BJ (cell line): ENCODE data around the gene ATP10D. TPM values are rescaled to one million over a fixed set of nuclear protein-coding genes. Genes with fewer than 3 reads are reported as not detected.

Experiments used
- CTCF ChIA-PET: fragments of 350-600 bp; formaldehyde crosslinking; extraction: SDS; loops from one replicate; lab custom pipeline; 2021; ENCODE audit warnings: antibody characterized with exemption, inconsistent platforms; lab: Yijun Ruan, JAX
- POLR2A ChIA-PET: fragments of 300-600 bp; sonication (Branson Sonifier 250); formaldehyde crosslinking; extraction: SDS; loops from one replicate; lab custom pipeline; 2021; ENCODE audit warnings: antibody characterized with exemption; lab: Charles Lee
- DNase-seq: peaks from one replicate; pipeline ENCODE4 v3.0.0-alpha.2; 2011; ENCODE audit warnings: low read depth
- H3K27me3 ChIP-seq: 2 replicates; pipeline ENCODE4 v1.6.0; 2011; ENCODE audit warnings: low read length; ENCODE audit not compliant: control insufficient read depth, insufficient read depth
- H3K36me3 ChIP-seq: 2 replicates; pipeline ENCODE4 v1.5.1; 2011; ENCODE audit warnings: low read length; ENCODE audit not compliant: control insufficient read depth, insufficient read depth
- H3K4me3 ChIP-seq: 2 replicates; pipeline ENCODE4 v1.5.1; 2011; ENCODE audit warnings: low read depth, mild to moderate bottlenecking, control low read depth, low read length
- CTCF ChIP-seq: IDR thresholded peaks from 2 replicates; pipeline ENCODE4 v1.5.1; 2011; ENCODE audit warnings: low read depth, mild to moderate bottlenecking, control low read depth, inconsistent platforms, low read length, moderate library complexity; ENCODE audit not compliant: insufficient read depth
- polyA plus RNA-seq: library from polyadenylated mRNA; depleted of rRNA; stranded (reverse); fragments of >200 nt; gene quantifications from 2 replicates; pipeline ENCODE4 v1.2.3, GENCODE V29; 2011

The ATP10D gene
- polyA plus RNA-seq, 1 experiment, result 65.5 TPM

DNA sequence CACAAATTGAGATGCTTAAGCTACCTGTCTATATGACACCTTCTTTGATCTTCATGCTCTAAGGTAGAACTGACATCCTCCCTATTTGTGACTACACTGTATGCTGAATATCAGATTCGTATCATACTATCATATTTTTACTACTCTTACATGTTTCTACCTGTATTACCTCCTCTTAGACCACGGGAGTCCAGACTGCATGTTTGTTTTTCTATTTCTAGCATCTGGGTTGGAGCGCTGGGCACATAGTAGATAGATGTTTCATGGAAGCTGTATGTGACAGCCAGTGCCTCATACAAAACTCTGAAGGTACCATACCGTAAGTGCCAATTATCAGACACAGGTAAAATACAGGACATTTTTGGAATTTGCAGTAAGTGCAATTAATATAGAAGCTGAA is 47.6 kb downstream of the ATP10D start:
- CTCF ChIA-PET, result interaction anchor here (0.8 kb wide), 1 partner anchor 69 kb away, joined by 3 read pairs; the partner anchor contains the start of gene COMMD8
- no peak for DNase-seq
- Histone ChIP-seq H3K27me3 (no peaks in the 10 kb centered on the region), H3K36me3 (peaks cover 2% of the 10 kb centered on the region; the same call in 1 of the 2 replicates), H3K4me3 (no peak overlapping the region)
- POLR2A ChIA-PET, result no interaction called here
- TF ChIP-seq CTCF, result no peak

DNA sequence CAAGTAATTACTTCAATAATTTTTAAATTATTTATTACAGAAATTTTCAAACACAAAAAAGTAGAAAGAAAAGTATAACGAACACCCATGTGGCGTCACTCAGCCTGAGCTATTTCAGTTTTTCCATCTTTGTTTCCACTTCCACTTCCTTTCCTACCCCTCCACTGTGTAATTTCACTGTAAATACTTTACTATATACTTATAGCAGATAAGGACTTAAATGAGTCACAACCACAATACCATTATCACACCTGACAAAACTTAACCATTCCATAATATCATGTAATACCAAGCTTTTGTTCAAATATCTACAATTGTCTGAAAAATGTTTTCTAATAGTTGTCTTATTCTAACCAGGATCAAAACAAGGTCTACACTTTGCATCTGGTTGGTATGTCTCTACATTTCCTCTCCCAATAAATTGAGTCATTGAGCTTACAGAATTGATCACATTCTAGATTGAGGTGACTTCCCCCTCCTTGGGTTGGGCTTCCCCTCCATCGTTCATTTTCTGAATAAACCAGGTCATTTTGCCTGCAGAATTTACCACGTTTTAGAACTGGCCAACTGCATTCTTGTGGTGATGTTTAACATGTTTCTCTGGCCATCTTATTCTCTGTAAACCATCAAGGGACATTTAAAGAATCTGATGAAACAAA is 48.7 kb downstream of the ATP10D start:
- ChIA-PET CTCF (no interaction called here), POLR2A (no interaction called here)
- peaks cover 2% of the 10 kb centered on the region; the same call in 1 of the 2 replicates for H3K36me3 ChIP-seq
- H3K4me3 ChIP-seq, result no peak overlapping the region
- DNase-seq, result no peak
- TF ChIP-seq CTCF, result no peak
- no peaks in the 10 kb centered on the region for H3K27me3 ChIP-seq

DNA sequence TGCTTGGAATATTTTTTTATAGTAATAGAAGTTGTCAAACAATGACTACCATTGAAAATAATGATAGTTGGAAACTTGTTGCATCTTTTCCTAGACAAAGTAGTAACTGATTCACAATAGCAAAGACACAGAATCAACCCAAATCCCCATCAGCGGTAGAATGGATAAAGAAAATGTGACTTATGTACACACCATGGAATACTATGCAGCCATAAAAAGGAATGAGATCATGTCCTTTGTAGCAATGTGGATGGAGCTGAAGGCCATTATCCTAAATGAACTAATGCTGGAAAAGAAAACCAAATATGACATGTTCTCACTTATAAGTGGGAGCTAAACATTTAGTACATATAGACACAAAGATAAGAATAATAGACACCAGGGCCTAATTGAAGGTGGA is 49.7 kb downstream of the ATP10D start:
- TF ChIP-seq CTCF, result no peak
- no peak for DNase-seq
- Histone ChIP-seq H3K36me3 (peaks cover 2% of the 10 kb centered on the region; the same call in 1 of the 2 replicates), H3K27me3 (no peaks in the 10 kb centered on the region), H3K4me3 (no peak overlapping the region)
- POLR2A ChIA-PET, result no interaction called here
- CTCF ChIA-PET, result no interaction called here

DNA sequence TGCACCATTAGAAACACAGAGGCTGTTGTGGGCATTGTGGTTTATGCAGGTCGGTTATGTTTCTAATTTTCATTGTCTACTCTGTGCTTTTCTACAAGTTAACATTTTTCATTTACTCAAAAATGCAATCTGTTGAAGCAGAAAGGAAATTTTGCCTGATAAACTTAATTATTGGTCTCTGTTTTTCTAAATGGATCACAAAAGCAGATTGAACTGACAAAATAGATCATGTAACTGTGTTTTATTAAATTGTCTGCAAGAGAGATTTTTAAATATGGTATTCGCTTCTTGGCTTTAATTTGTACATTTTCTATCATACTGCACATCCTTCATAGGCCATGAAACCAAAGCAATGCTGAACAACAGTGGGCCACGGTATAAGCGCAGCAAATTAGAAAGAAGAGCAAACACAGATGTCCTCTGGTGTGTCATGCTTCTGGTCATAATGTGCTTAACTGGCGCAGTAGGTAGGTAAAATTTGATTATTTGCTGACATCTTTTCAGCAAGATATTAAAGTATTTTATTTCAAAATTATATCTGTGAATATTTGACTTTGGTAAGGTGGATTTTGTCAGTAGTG is 50.6 kb downstream of the ATP10D start:
- ChIA-PET POLR2A (no interaction called here), CTCF (no interaction called here)
- DNase-seq, result no peak
- TF ChIP-seq CTCF, result no peak
- H3K36me3 ChIP-seq, result peaks cover 2% of the 10 kb centered on the region; the same call in 1 of the 2 replicates
- H3K27me3 ChIP-seq, result no peaks in the 10 kb centered on the region
- H3K4me3 ChIP-seq, result no peak overlapping the region

- no peak overlapping the region for H3K4me3 ChIP-seq
- H3K27me3 ChIP-seq, result no peaks in the 10 kb centered on the region
- ChIA-PET POLR2A (interaction anchor here (0.6 kb wide), 1 partner anchor 75 kb away, joined by 3 read pairs; no protein-coding TSS in a partner anchor), CTCF (no interaction called here)
- TF ChIP-seq CTCF, result no peak
- no peak for DNase-seq
- peaks cover 2% of the 10 kb centered on the region; the same call in 1 of the 2 replicates for H3K36me3 ChIP-seq
These were observed 51.9 kb downstream of the ATP10D start for GRCh38 chr4:47536966-47537365.
